Esophagus squamous epithelium (tissue), 4 donors: ENCODE data around the gene COL15A1.

Source experiments
- POLR2A ChIP-seq, 4 donors: fragments of 450-650 bp; IDR thresholded peaks; one replicate each; pipeline ENCODE4 v1.6.1; 2017; ENCODE audit warnings: antibody characterized with exemption in 4 of 4, mild to moderate bottlenecking in 4 of 4, moderate library complexity in 3 of 4
- TF ChIP-seq, protein P1 (sequence below), 6 experiments: fragments of 450-650 bp in 4 of 6; fragments of 200-600 bp in 2 of 6; sonication (generic) in 2 of 6; IDR thresholded peaks; one replicate each; pipeline ENCODE4 v1.5.1; 2016 to 2019; ENCODE audit warnings: antibody characterized with exemption in 6 of 6, mild to moderate bottlenecking in 4 of 6, moderate library complexity in 4 of 6

DNA sequence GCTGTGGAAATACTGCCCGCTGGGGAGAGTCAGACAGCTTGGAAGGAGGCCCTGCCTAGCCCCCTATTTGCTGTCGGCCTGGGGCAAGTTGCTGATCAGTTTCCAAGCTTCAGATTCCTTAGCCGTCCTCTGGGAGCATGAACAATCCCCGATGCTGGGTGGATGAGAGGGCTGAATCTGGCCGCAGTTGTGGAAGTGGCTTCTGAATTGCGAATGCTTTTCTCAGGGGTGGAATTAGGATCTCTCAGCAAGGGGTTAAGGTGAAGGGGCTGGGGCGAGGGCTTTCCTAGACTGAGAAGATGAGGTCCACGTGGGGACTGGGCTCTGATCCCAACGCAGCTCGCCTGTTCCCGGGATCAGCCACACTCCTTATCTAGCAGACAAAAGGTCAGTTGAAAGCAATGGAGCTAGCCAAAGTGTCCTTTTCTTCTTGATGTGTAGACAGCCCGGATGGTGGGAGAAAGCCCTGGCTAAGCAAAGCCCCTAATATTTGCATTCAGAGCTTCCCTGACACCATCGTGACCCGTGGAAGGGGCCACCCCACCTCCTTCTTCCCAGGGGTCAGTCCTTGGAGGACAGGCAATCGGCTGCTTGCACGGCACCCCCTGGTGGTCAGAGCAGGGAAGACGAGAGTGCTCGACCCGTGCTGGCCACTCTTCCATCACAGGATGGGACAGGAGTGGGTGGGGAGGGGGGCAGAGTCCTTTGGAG lies 54.9 kb downstream of the COL15A1 start:
- TF ChIP-seq, protein P1, sequence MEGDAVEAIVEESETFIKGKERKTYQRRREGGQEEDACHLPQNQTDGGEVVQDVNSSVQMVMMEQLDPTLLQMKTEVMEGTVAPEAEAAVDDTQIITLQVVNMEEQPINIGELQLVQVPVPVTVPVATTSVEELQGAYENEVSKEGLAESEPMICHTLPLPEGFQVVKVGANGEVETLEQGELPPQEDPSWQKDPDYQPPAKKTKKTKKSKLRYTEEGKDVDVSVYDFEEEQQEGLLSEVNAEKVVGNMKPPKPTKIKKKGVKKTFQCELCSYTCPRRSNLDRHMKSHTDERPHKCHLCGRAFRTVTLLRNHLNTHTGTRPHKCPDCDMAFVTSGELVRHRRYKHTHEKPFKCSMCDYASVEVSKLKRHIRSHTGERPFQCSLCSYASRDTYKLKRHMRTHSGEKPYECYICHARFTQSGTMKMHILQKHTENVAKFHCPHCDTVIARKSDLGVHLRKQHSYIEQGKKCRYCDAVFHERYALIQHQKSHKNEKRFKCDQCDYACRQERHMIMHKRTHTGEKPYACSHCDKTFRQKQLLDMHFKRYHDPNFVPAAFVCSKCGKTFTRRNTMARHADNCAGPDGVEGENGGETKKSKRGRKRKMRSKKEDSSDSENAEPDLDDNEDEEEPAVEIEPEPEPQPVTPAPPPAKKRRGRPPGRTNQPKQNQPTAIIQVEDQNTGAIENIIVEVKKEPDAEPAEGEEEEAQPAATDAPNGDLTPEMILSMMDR (IDR thresholded peaks at IDR 0.05), result peak; percentile 71 to 89 (median 82)
- TF ChIP-seq POLR2A (IDR thresholded peaks at IDR 0.05), result no peak
